Small intestine (tissue), 7 donors: ENCODE measurements around the gene CCDC33. TPM values are rescaled to one million over a fixed set of nuclear protein-coding genes. Genes with fewer than 3 reads are reported as not detected.

ENCODE experiments used
- DNase-seq, 2 donors: peaks; one replicate each; pipeline versions ENCODE4 v3.0.0 to v3.0.0-alpha.2; 2013
- FAIRE-seq: peaks from 2 replicates; lab custom pipeline; 2012; peaks lifted over from hg19 to GRCh38; lab: Jason Lieb, UNC
- H3K27ac ChIP-seq, 3 donors: one replicate each; pipeline ENCODE4 v1.5.1; 2013; ENCODE audit warnings: low read length in 2 of 3, mild to moderate bottlenecking in 2 of 3, control low read depth in 1 of 3, inconsistent platforms in 1 of 3, low read depth in 1 of 3, moderate library complexity in 1 of 3
- H3K27me3 ChIP-seq, 3 donors: one replicate each; pipeline ENCODE4 v1.6.1; 2013; ENCODE audit warnings: low read length in 3 of 3, inconsistent platforms in 1 of 3; ENCODE audit not compliant: control insufficient read depth in 3 of 3, insufficient read depth in 3 of 3
- H3K36me3 ChIP-seq, 3 donors: one replicate each; pipeline ENCODE4 v1.6.1; 2013; ENCODE audit warnings: low read length in 3 of 3, inconsistent platforms in 1 of 3, low read depth in 1 of 3, mild to moderate bottlenecking in 1 of 3, moderate library complexity in 1 of 3; ENCODE audit not compliant: control insufficient read depth in 3 of 3, insufficient read depth in 2 of 3
- H3K4me1 ChIP-seq, 3 donors: one replicate each; pipeline ENCODE4 v1.6.1; 2013; ENCODE audit warnings: low read length in 2 of 3, inconsistent platforms in 1 of 3, low read depth in 1 of 3, mild to moderate bottlenecking in 1 of 3, moderate library complexity in 1 of 3; ENCODE audit not compliant: control insufficient read depth in 3 of 3, insufficient read depth in 2 of 3
- H3K4me3 ChIP-seq, 3 donors: one replicate each; pipeline ENCODE4 v1.5.1; 2013; ENCODE audit warnings: low read length in 3 of 3, control low read depth in 1 of 3, inconsistent platforms in 1 of 3, low read depth in 1 of 3, mild to moderate bottlenecking in 1 of 3, moderate library complexity in 1 of 3
- H3K9me3 ChIP-seq, 2 donors: one replicate each; pipeline ENCODE4 v1.6.1; 2013; ENCODE audit warnings: low read depth in 1 of 2, low read length in 1 of 2; ENCODE audit not compliant: control insufficient read depth in 2 of 2, insufficient read depth in 1 of 2
- WGBS, 3 donors: extraction: QIAGEN DNeasy Blood & Tissue Kit; methylation state at CpG; one replicate each; pipeline ENCODE4 v1.1.7; 2013; 5-methylcytosine and 5-hydroxymethylcytosine counted together
- polyA plus RNA-seq, 4 donors: library from polyadenylated mRNA; stranded (reverse) in 3 of 4; unstranded in 1 of 4; fragments of 200-250 nt in 3 of 4; fragments of 120-200 nt in 1 of 4; gene quantifications; one replicate each; pipeline versions ENCODE4 v1.2.1 to v1.2.3, GENCODE V29; 2013
- donor health status: healthy with polysubstance abuse.
- donor health status: control.
- donor health status: control.
- donor health status: Bipolar disorder and iron deficiency.
- donor health status: healthy.

CCDC33 gene
- polyA plus RNA-seq, 4 donors = 0.01 to 1.1 TPM; not detected in 2

DNA sequence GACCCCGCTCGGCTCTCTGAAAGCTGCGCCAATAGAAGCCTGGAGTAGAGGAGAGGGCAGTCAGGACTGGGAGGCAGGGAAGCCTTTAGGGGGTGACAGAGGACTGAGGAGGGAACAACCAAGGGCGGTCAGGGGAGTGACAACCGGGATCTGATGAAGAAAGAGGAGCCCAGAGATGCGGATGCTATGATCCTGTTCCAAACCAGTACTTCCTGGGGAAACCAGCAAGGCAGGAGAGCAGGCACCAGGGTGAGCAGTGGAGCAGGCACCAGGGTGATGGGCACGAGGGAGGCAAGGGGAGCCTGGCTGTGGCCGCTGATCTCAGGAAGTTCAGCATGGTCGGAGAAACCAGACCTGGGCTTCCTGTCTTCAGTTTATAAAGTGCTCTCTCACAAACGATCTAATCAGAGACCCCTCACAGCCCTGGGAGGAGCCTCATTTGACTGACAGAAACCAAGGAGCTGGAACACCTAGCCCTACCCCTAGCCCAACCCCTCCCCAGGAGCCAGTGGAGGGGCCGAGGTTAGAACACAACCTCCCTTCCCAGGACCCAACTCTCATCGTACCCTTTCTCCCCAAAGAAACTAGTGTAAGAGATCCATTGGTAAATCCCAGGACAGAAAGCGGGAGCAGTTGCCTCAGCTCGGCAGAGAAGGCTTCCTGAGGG is 34.9 kb downstream of the CCDC33 start:
- no peaks in the 10 kb centered on the region for H3K36me3 ChIP-seq
- FAIRE-seq = no peak
- peaks cover 0 to 2% (median 2%) of the 10 kb centered on the region in 3 donors for H3K27me3 ChIP-seq
- H3K9me3 ChIP-seq = no peaks in the 10 kb centered on the region
- no peaks in the 10 kb centered on the region for H3K4me1 ChIP-seq
- H3K27ac ChIP-seq = no peak overlapping the region
- WGBS, 3 donors = 46 to 68% (median 62%) methylated on average over 14 of the region's 14 CpGs
- DNase-seq = no peak
- no peak overlapping the region for H3K4me3 ChIP-seq

DNA sequence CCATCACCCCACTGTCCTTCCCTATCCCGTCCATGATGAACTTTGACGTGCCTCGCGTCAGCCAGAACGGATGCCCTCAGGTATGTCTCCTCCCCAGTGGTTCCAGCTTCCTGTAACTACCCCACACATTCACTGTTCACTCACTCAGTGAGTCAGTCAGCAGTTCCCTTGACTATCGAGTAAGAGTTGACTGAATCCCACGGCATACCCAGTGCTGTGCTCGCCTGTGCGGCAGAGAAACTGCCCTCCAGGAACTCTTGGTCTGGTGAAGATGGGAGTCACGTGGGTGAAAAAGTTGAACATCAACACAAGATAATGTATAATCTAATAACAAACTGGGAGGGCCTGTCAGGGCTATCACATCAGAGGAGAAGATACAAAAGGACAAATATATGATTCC is 36.7 kb downstream of the CCDC33 start:
- Histone ChIP-seq H3K4me1 (no peaks in the 10 kb centered on the region), H3K36me3 (no peaks in the 10 kb centered on the region), H3K4me3 (no peak overlapping the region), H3K9me3 (no peaks in the 10 kb centered on the region), H3K27ac (no peak overlapping the region), H3K27me3 (peaks cover 0 to 5% (median 2%) of the 10 kb centered on the region in 3 donors)
- WGBS, 3 donors = 89 to 92% (median 89%) methylated on average over 10 of the region's 10 CpGs
- DNase-seq (no peak), FAIRE-seq (no peak)

DNA sequence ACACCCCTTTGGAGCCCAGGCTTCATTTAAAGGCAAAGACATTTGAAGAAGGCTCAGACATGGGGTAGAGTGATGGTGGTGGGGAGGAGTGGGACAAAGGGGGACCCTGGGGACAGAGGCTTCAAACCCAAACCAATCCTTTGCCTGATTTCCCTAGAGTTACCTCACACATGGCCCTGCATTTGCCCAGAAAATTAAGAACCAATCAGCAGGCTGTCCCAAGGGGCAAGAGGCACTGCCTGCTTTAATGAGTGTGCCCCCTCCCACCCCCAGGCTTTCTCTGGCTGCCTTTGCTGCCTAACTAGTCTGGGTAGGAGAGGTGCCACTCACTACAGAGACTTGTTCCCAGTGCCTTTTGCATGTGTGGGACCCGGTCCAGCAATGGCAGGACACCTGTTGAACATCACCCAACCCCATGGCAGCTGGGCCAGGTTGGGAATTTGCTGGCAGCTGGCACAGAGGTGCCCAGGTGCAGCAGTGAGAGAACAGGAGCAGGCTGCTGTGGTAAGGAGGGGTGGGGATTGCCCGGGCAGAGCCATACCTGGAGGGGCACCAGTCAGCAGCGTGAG is 38.4 kb downstream of the CCDC33 start:
- WGBS, 3 donors = 25 to 53% (median 28%) methylated on average over 3 of the region's 3 CpGs
- FAIRE-seq = no peak

DNA sequence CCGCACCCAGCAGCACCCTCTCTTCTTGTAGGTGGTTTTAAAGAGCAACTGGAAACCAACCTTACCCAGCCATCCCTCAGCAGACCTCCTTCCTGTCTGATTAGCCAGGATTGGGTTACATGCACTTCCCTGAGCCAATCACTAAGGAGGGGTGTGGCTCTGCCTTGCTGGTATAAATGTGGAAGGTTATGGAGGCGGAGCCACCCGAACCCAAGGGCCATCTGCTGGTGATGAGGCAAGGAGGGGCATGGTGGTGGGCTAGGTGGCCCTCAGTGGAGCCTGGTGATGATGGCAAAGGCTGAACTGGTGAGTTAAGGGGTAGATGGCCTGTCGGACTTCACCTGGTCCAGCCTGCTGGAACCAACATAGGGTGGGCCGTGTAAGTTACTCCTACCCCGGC is 39.8 kb downstream of the CCDC33 start:
- FAIRE-seq (no peak), DNase-seq (no peak)
- H3K4me3 ChIP-seq = no peak overlapping the region
- no peaks in the 10 kb centered on the region for H3K36me3 ChIP-seq
- peaks cover 0 to 4% (median 3%) of the 10 kb centered on the region in 3 donors for H3K27me3 ChIP-seq
- no peak overlapping the region for H3K27ac ChIP-seq
- WGBS, 3 donors = 81 to 96% (median 83%) methylated on average over 6 of the region's 6 CpGs
- H3K4me1 ChIP-seq = no peaks in the 10 kb centered on the region
- H3K9me3 ChIP-seq = no peaks in the 10 kb centered on the region

More for the DNA sequence above, 38.4 kb downstream of the CCDC33 start:
- Histone ChIP-seq H3K27ac (no peak overlapping the region), H3K4me1 (no peaks in the 10 kb centered on the region), H3K4me3 (no peak overlapping the region), H3K9me3 (no peaks in the 10 kb centered on the region), H3K36me3 (no peaks in the 10 kb centered on the region), H3K27me3 (peaks cover 0 to 5% (median 2%) of the 10 kb centered on the region in 3 donors)
- DNase-seq = no peak

DNA sequence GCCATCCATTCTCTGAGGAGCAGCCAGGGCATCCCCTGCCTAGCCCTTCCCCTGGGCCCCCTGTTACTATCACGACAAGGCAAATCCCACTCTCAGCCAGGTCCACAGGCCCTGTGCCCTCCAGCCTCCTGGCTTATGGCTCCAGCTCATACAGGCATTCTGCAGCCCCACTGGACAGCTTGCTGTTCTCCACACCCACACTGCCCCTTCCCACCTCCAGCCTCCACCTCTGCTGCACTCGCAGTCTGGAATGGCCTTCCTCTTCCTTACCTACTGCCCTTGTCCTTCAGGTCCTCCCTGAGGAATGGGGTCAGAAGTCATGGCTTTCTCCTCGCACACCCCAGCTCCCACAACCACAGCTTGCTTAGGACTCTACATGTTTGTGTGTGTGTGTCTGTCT is 40.4 kb downstream of the CCDC33 start:
- WGBS, 3 donors = 80 to 83% (median 83%) methylated on average over 3 of the region's 3 CpGs
- Histone ChIP-seq H3K4me1 (no peaks in the 10 kb centered on the region), H3K36me3 (no peaks in the 10 kb centered on the region), H3K27me3 (peaks cover 0 to 3% (median 2%) of the 10 kb centered on the region in 3 donors), H3K27ac (no peak overlapping the region), H3K4me3 (no peak overlapping the region), H3K9me3 (no peaks in the 10 kb centered on the region)
- DNase-seq = no peak
- FAIRE-seq = no peak

DNA sequence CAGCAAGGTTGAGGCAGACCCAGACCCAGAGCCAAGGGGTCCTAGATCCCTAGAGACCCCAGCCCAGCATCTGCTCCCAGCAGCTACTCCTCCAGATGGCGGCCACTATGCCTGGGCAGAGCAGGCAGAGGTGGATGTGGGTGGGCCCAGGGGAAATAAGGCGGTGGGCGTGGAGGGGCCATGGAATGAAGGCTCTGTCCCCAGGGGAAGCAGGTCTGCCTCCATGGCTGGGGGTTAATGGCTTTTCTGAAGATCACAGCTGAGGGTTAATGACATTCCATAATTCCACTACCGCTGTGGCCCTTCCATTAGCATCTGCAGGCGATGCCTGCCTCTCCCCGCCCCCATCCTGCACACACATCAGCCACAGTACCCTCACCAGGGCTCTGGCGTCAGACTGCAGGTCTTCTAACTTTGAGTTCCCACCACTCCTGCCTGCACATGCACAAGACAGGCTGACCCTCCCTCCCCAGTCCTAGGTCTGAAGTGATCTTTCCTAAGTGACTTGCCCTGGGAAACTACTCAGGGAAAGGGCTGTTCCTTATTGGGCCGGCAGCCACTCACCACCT is 41.2 kb downstream of the CCDC33 start:
- WGBS, 3 donors = 77 to 85% (median 84%) methylated on average over 8 of the region's 8 CpGs
- no peak overlapping the region for H3K4me3 ChIP-seq
- no peaks in the 10 kb centered on the region for H3K4me1 ChIP-seq
- no peak for DNase-seq
- H3K27ac ChIP-seq = no peak overlapping the region
- H3K27me3 ChIP-seq = peaks cover 0 to 6% (median 4%) of the 10 kb centered on the region in 3 donors
- no peak for FAIRE-seq
- H3K36me3 ChIP-seq = no peaks in the 10 kb centered on the region
- no peaks in the 10 kb centered on the region for H3K9me3 ChIP-seq

DNA sequence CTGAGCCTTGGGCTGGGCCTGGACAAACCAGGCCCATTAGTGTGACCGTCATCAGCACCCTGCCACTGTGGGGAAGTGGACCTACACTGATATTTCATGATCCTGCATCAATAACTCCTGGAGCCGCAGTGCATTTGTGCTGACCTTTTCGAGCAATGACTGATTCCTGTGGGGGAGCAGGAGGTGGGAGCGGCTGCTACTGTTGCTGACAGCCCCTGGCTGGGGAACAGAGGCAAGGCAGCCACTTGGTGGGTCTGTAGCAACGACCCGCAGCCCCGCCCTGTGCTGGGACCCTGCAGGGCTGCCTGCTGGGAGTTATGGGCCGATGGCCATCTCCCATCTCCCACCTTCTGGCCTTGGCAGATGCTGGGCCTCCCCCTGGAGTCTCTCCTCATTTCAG is 42.1 kb downstream of the CCDC33 start:
- Histone ChIP-seq H3K4me3 (no peak overlapping the region), H3K27ac (no peak overlapping the region), H3K27me3 (peaks cover 0 to 6% (median 4%) of the 10 kb centered on the region in 3 donors), H3K36me3 (no peaks in the 10 kb centered on the region), H3K9me3 (no peaks in the 10 kb centered on the region), H3K4me1 (no peaks in the 10 kb centered on the region)
- DNase-seq = no peak
- FAIRE-seq = no peak
- 60 to 76% (median 70%) methylated on average over 8 of the region's 8 CpGs for WGBS, 3 donors

DNA sequence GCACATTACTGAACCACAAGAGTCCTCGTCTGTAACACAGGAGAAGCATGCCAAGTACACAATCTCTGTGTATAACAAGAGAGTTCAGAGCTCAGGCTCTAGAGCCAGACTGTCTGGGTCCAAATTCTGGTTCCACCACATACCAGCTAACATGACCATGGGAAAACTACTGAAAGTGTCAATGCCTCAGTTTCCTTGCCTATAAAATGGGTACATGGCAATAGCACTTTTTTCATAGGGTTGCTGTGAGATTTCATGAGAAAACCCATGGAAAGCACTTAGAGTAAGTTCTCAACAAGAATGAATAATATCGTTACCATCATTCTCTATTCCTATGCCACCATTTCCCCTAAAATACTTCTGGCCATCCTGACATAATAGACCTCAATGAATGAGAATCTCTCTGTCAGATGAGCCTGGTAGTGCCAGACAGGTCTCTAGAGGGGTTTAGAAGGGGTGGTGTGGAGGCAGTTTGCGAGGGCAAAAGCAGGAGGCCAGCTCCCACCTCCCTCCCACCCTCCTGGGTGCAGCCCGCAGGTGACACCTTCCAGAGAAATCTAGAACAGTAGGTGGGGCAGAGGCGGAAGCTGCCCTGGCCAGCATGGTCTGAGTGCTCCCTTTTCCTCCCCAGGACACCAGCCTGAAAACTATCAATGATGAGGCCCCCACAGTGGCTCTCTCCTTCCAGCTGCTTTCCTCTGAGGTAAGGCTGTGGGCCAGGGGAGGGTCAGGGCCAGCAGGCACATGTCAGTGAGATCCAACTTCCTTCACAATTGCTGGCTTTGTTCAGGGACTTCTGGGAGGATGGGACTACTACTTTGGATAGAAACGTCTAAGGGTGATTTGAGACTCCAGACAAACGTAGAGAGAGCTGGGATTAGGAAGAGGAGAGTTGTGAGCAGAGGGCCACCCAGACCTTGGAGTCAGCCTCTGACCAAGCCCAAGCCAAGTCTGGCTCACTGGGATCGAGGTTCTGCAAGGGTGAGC is 45.3 kb downstream of the CCDC33 start:
- no peak for DNase-seq
- Histone ChIP-seq H3K9me3 (no peaks in the 10 kb centered on the region), H3K27ac (no peak overlapping the region), H3K4me3 (no peak overlapping the region), H3K4me1 (no peaks in the 10 kb centered on the region), H3K36me3 (no peaks in the 10 kb centered on the region), H3K27me3 (peaks cover 0 to 6% (median 4%) of the 10 kb centered on the region in 3 donors)
- FAIRE-seq = no peak
- WGBS, 3 donors = 48 to 59% (median 55%) methylated on average over 8 of the region's 8 CpGs
